ENCODE measurements around the gene PAM16. TPM values are rescaled to one million over a fixed set of nuclear protein-coding genes. Genes with fewer than 3 reads are reported as not detected.
"Not testable (repeated sequence)": the region's sequence is repeated elsewhere in the genome, so short reads cannot be mapped to it uniquely, and the experiment has no call there.

PAM16 gene
- total and polyA plus RNA-seq, 4 donors = 14.0 to 70.5 (median 29.6) TPM

DNA sequence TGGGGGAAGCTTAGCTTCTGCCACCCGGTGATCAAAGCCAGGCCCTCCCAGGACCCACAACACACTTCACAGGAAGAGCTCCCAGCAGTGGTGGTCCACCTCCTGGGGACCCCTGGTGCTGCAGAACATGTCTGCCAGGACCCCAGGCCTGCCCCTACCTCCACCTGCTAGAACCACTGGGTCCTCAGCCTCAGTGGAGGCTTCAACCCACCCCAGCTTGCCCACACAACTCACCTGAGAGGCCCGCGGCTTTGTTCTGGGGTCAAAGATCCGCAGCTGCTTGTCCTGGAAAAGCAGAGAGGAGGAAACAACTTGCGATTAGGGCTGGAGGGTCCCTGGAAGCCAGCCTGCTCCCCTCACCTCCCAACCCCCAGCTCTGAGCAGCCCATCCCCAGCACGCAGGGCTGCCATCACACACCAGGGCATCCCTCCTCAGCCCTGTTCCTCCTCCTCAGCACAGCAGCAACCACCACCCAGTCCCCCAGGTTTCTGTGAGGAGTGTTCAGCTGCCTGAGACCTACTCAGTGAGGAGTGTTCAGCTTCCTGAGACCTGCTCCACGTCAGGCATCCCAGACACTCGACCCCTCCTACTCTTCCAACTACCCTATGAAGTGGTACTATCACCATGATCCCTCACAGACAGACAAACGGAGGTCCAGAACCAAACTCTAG lies 44.1 kb upstream of the PAM16 start:
- H3K4me3 ChIP-seq (ENCODE audit: low read depth in 1 of 3, low read length in 3 of 3) = no peak overlapping the region
- H3K4me1 ChIP-seq (ENCODE audit: control insufficient read depth in 4 of 4, insufficient read depth in 4 of 4, low read length in 3 of 4) = no peaks in the 10 kb centered on the region
- TF ChIP-seq, protein P1, sequence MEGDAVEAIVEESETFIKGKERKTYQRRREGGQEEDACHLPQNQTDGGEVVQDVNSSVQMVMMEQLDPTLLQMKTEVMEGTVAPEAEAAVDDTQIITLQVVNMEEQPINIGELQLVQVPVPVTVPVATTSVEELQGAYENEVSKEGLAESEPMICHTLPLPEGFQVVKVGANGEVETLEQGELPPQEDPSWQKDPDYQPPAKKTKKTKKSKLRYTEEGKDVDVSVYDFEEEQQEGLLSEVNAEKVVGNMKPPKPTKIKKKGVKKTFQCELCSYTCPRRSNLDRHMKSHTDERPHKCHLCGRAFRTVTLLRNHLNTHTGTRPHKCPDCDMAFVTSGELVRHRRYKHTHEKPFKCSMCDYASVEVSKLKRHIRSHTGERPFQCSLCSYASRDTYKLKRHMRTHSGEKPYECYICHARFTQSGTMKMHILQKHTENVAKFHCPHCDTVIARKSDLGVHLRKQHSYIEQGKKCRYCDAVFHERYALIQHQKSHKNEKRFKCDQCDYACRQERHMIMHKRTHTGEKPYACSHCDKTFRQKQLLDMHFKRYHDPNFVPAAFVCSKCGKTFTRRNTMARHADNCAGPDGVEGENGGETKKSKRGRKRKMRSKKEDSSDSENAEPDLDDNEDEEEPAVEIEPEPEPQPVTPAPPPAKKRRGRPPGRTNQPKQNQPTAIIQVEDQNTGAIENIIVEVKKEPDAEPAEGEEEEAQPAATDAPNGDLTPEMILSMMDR (IDR thresholded peaks at IDR 0.05; ENCODE audit: low read depth, low read length, missing input control) = no peak
- TF ChIP-seq, protein P2, sequence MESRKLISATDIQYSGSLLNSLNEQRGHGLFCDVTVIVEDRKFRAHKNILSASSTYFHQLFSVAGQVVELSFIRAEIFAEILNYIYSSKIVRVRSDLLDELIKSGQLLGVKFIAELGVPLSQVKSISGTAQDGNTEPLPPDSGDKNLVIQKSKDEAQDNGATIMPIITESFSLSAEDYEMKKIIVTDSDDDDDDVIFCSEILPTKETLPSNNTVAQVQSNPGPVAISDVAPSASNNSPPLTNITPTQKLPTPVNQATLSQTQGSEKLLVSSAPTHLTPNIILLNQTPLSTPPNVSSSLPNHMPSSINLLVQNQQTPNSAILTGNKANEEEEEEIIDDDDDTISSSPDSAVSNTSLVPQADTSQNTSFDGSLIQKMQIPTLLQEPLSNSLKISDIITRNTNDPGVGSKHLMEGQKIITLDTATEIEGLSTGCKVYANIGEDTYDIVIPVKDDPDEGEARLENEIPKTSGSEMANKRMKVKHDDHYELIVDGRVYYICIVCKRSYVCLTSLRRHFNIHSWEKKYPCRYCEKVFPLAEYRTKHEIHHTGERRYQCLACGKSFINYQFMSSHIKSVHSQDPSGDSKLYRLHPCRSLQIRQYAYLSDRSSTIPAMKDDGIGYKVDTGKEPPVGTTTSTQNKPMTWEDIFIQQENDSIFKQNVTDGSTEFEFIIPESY (IDR thresholded peaks at IDR 0.05) = no peak
- TF ChIP-seq HNF4G (IDR thresholded peaks at IDR 0.05) = no peak
- no peak for TF ChIP-seq NR2F2 (IDR thresholded peaks at IDR 0.05)
- TF ChIP-seq YY1 (IDR thresholded peaks at IDR 0.05) = no peak
- TF ChIP-seq HNF4A (conservative IDR thresholded peaks at IDR 0.05) = no peak
- no peak for TF ChIP-seq JUND (IDR thresholded peaks at IDR 0.05)
- TF ChIP-seq TAF1 (conservative IDR thresholded peaks at IDR 0.05) = no peak
- TF ChIP-seq EGR1 (IDR thresholded peaks at IDR 0.05; ENCODE audit: low read depth in 2 of 2) = no peak
- TF ChIP-seq, protein P3, sequence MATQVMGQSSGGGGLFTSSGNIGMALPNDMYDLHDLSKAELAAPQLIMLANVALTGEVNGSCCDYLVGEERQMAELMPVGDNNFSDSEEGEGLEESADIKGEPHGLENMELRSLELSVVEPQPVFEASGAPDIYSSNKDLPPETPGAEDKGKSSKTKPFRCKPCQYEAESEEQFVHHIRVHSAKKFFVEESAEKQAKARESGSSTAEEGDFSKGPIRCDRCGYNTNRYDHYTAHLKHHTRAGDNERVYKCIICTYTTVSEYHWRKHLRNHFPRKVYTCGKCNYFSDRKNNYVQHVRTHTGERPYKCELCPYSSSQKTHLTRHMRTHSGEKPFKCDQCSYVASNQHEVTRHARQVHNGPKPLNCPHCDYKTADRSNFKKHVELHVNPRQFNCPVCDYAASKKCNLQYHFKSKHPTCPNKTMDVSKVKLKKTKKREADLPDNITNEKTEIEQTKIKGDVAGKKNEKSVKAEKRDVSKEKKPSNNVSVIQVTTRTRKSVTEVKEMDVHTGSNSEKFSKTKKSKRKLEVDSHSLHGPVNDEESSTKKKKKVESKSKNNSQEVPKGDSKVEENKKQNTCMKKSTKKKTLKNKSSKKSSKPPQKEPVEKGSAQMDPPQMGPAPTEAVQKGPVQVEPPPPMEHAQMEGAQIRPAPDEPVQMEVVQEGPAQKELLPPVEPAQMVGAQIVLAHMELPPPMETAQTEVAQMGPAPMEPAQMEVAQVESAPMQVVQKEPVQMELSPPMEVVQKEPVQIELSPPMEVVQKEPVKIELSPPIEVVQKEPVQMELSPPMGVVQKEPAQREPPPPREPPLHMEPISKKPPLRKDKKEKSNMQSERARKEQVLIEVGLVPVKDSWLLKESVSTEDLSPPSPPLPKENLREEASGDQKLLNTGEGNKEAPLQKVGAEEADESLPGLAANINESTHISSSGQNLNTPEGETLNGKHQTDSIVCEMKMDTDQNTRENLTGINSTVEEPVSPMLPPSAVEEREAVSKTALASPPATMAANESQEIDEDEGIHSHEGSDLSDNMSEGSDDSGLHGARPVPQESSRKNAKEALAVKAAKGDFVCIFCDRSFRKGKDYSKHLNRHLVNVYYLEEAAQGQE (IDR thresholded peaks at IDR 0.05) = no peak
- no peak for TF ChIP-seq GABPA (IDR thresholded peaks at IDR 0.05 in 1 of 2, conservative IDR thresholded peaks at IDR 0.05 in 1 of 2)
- no peak for TF ChIP-seq FOXA2 (IDR thresholded peaks at IDR 0.05)
- no peak for TF ChIP-seq RAD21 (IDR thresholded peaks at IDR 0.05)
- TF ChIP-seq FOXA1 (IDR thresholded peaks at IDR 0.05) = no peak
- peaks cover 0 to 8% (median 2%) of the 10 kb centered on the region in 4 donors for H3K36me3 ChIP-seq (ENCODE audit: control insufficient read depth in 4 of 4, insufficient read depth in 3 of 4, low read depth in 1 of 4, low read length in 3 of 4)
- no peaks in the 10 kb centered on the region for H3K9me3 ChIP-seq (ENCODE audit: control insufficient read depth in 4 of 4, low read length in 3 of 4)
- 79% methylated on average over 9 of the region's 9 CpGs for WGBS
- no peak overlapping the region for H3K27ac ChIP-seq (ENCODE audit: low read depth in 1 of 2, low read length in 2 of 2)
- DNase-seq (ENCODE audit: low spot score) = no peak
- no peaks in the 10 kb centered on the region for H3K27me3 ChIP-seq (ENCODE audit: control insufficient read depth in 4 of 4, insufficient read depth in 4 of 4, low read length in 3 of 4)
- no peak overlapping the region for H3K9ac ChIP-seq (ENCODE audit: low read depth in 1 of 2, low read length in 2 of 2)

DNA sequence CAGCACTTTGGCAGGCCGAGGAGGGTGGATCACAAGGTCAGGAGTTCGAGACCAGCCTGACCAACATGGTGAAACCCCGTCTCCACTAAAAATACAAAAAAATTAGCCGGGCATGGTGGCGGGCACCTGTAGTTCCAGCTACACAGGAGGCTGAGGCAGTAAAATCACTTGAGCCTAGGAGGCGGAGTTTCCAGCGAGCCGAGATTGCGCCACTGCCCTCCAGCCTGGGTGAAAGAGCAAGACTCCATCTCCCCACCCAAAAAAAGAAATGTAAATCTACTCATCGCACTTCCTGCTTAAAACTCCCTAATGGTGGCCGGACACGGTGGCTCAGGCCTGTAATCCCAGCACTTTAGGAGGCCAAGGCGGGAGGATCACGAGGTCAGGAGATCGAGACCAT lies 42.7 kb upstream of the PAM16 start:
- not testable (repeated sequence) for H3K4me3 ChIP-seq (ENCODE audit: low read depth in 1 of 3, low read length in 3 of 3); H3K9me3 ChIP-seq (ENCODE audit: control insufficient read depth in 4 of 4, low read length in 3 of 4); DNase-seq (ENCODE audit: low spot score); H3K9ac ChIP-seq (ENCODE audit: low read depth in 1 of 2, low read length in 2 of 2); H3K27me3 ChIP-seq (ENCODE audit: control insufficient read depth in 4 of 4, insufficient read depth in 4 of 4, low read length in 3 of 4); H3K36me3 ChIP-seq (ENCODE audit: control insufficient read depth in 4 of 4, insufficient read depth in 3 of 4, low read depth in 1 of 4, low read length in 3 of 4); H3K27ac ChIP-seq (ENCODE audit: low read depth in 1 of 2, low read length in 2 of 2)
- 96% methylated on average over 15 of the region's 15 CpGs for WGBS
- H3K4me1 ChIP-seq (ENCODE audit: control insufficient read depth in 4 of 4, insufficient read depth in 4 of 4, low read length in 3 of 4) = peaks cover 0 to 11% (median 0%) of the 10 kb centered on the region in 4 donors
